DND-41 (cell line): ENCODE results near the gene EPS15.

Experiments
- ATAC-seq: fragments of 200-7000 bp; cut with Tn5 transposase; 3 replicates; pipeline ENCODE4 v1.9.1; 2021; ENCODE audit warnings: low read depth; ENCODE audit not compliant: insufficient read depth
- DNase-seq: peaks from one replicate; pipeline ENCODE4 v3.0.0-alpha.2; 2020
- H2AFZ ChIP-seq: 2 replicates; pipeline ENCODE4 v1.6.0; 2012; ENCODE audit warnings: low read depth, low read length
- H3K27ac ChIP-seq: 2 replicates; pipeline ENCODE4 v1.5.1; 2012; ENCODE audit warnings: low read length, inconsistent platforms
- H3K27me3 ChIP-seq: fragments of 200-600 bp; sonication (generic); 2 replicates; pipeline ENCODE4 v1.6.0; 2012; ENCODE audit warnings: low read length, mild to moderate bottlenecking, inconsistent platforms; ENCODE audit not compliant: insufficient read depth, poor library complexity
- H3K36me3 ChIP-seq: 2 replicates; pipeline ENCODE4 v1.5.1; 2012; ENCODE audit warnings: low read length, inconsistent platforms; ENCODE audit not compliant: insufficient read depth
- H3K4me1 ChIP-seq: 2 replicates; pipeline ENCODE4 v1.5.1; 2012; ENCODE audit warnings: mild to moderate bottlenecking, low read length; ENCODE audit not compliant: insufficient read depth
- H3K4me2 ChIP-seq: 2 replicates; pipeline ENCODE4 v1.6.0; 2012; ENCODE audit warnings: mild to moderate bottlenecking, moderate library complexity, low read length, inconsistent platforms; ENCODE audit not compliant: insufficient read depth
- H3K4me3 ChIP-seq, 2 experiments: fragments of 200-600 bp in 1 of 2; shearing (Covaris generic) in 1 of 2; 2 replicates each; pipeline ENCODE4 v1.5.1; 2012 to 2016; ENCODE audit warnings: inconsistent platforms in 2 of 2, low read length in 2 of 2, mild to moderate bottlenecking in 2 of 2, low read depth in 1 of 2, moderate library complexity in 1 of 2
- H3K79me2 ChIP-seq: 2 replicates; pipeline ENCODE4 v1.6.0; 2012; ENCODE audit warnings: low read length, inconsistent platforms; ENCODE audit not compliant: insufficient read depth
- H3K9ac ChIP-seq: 2 replicates; pipeline ENCODE4 v1.6.0; 2012; ENCODE audit warnings: low read depth, mild to moderate bottlenecking, inconsistent platforms, low read length, moderate library complexity
- H3K9me3 ChIP-seq: 2 replicates; pipeline ENCODE4 v1.5.1; 2012; ENCODE audit warnings: low read length, moderate library complexity, mild to moderate bottlenecking, inconsistent platforms; ENCODE audit not compliant: insufficient read depth, severe bottlenecking
- H4K20me1 ChIP-seq: 2 replicates; pipeline ENCODE4 v1.6.0; 2012; ENCODE audit warnings: low read length; ENCODE audit not compliant: insufficient read depth
- CTCF ChIP-seq: IDR thresholded peaks from 2 replicates; pipeline ENCODE4 v1.5.1; 2012; ENCODE audit warnings: borderline replicate concordance, low read length, moderate library complexity, mild to moderate bottlenecking; ENCODE audit not compliant: poor library complexity, severe bottlenecking; ENCODE audit errors: extremely low read depth
- EZH2 ChIP-seq: IDR thresholded peaks from 3 replicates; pipeline ENCODE4 v1.6.1; 2012; ENCODE audit warnings: borderline replicate concordance, low read depth, mild to moderate bottlenecking, moderate library complexity, low read length, inconsistent platforms; ENCODE audit not compliant: severe bottlenecking

The EPS15 gene

GRCh38 chr1:51542158-51542953, 23.3 kb upstream of the EPS15 start:
- no peak for DNase-seq
- Histone ChIP-seq H3K9me3 (no peaks in the 10 kb centered on the region), H3K36me3 (no peaks in the 10 kb centered on the region), H4K20me1 (no peaks in the 10 kb centered on the region), H2AFZ (no peak overlapping the region), H3K27me3 (no peaks in the 10 kb centered on the region), H3K4me3 (no peak overlapping the region), H3K4me2 (no peak overlapping the region), H3K9ac (no peak overlapping the region), H3K27ac (no peak overlapping the region), H3K79me2 (no peaks in the 10 kb centered on the region), H3K4me1 (no peaks in the 10 kb centered on the region)
- ATAC-seq, result no peak
- no peak for TF ChIP-seq EZH2
- TF ChIP-seq CTCF, result no peak

DNA sequence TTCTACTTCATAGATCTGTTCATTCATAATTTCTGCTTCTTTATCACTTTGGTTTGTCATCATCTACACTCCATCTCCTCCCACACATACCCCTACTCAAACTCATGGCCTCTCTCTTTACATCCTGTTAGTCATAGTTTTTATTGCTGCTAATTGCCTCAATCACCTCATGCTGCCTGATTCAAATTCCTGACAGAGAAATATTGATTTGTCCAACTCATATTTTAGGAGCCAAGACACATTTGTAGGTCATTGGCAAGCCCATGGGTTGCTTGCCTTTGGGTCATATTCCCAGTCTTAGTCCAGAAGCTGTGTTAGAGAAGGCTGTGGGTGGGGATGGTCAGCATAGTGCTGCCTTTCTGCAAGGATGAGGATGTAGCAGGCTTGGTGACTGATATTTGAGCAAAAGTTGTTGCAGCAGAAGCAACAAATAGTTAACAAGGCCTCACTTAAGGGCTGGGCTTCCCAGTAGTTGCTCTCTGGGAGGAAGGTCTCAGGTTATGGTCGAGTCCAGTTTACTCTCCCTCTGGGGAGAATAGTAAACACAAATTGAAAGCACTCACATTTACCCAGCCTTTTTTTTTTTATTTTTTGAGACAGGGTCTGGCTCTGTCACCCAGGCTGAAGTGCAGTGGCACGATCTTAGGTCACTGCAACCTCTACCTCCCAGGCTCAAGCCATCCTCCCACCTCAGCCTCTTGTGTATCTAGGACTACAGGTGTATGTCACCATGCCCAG, 22.4 kb upstream of the EPS15 start:
- no peak overlapping the region for H3K4me3 ChIP-seq

DNA sequence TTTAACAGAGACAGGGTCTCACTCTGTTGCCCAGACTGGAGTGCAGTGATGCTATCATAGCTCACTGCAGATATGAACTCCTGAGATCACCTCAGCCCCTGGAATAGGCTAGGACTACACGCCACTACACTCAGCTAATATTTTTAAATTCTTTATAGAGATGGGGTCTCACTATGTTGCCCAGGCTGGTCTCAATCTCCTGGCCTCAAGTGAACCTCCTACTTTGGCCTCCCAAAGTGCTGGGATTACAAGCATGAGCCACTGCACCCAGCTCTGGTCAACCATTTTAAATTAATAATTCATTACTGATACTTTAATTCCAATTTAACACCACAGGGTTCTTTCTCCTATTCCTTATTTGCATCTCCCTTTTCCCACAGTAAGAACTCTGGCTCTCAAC, 18.5 kb upstream of the EPS15 start:
- no peaks in the 10 kb centered on the region for H3K79me2 ChIP-seq
- ATAC-seq, result no peak
- H3K4me1 ChIP-seq, result no peaks in the 10 kb centered on the region
- no peak for DNase-seq
- H4K20me1 ChIP-seq, result no peaks in the 10 kb centered on the region
- H3K27ac ChIP-seq, result no peak overlapping the region
- H2AFZ ChIP-seq, result no peak overlapping the region
- H3K4me2 ChIP-seq, result no peak overlapping the region
- no peaks in the 10 kb centered on the region for H3K36me3 ChIP-seq
- no peak overlapping the region for H3K9ac ChIP-seq
- H3K27me3 ChIP-seq, result no peaks in the 10 kb centered on the region
- H3K4me3 ChIP-seq, result no peak overlapping the region
- no peaks in the 10 kb centered on the region for H3K9me3 ChIP-seq
- TF ChIP-seq EZH2 (no peak), CTCF (no peak)

More for the DNA sequence above, 22.4 kb upstream of the EPS15 start:
- Histone ChIP-seq H3K36me3 (no peaks in the 10 kb centered on the region), H3K27ac (no peak overlapping the region), H3K9ac (no peak overlapping the region), H3K9me3 (no peaks in the 10 kb centered on the region), H3K79me2 (no peaks in the 10 kb centered on the region), H3K27me3 (no peaks in the 10 kb centered on the region), H2AFZ (no peak overlapping the region), H3K4me1 (no peaks in the 10 kb centered on the region), H3K4me2 (no peak overlapping the region), H4K20me1 (no peaks in the 10 kb centered on the region)
- no peak for DNase-seq
- ATAC-seq, result no peak
- no peak for TF ChIP-seq EZH2
- TF ChIP-seq CTCF, result no peak
